Measurements from ENCODE around the gene ACVR1B.

- TF ChIP-seq EP300 (IDR thresholded peaks at IDR 0.05), result no peak
- no peak for TF ChIP-seq CTCF (IDR thresholded peaks at IDR 0.05)
Measured at GRCh38 chr12:51963477-51963876, 12.0 kb downstream of the ACVR1B start.
